ENCODE measurements around the gene TTC27.
"Not testable (repeated sequence)": the region's sequence is repeated elsewhere in the genome, so short reads cannot be mapped to it uniquely, and the experiment has no call there.

The TTC27 gene

GRCh38 chr2:32720771-32721170 lies 92.9 kb downstream of the TTC27 start:
- no peak for DNase-seq

GRCh38 chr2:32721376-32721775 lies 93.5 kb downstream of the TTC27 start:
- DNase-seq: no peak

- no peak for DNase-seq
Measured at GRCh38 chr2:32723467-32724079, 95.7 kb downstream of the TTC27 start.

GRCh38 chr2:32726678-32727077 lies 98.8 kb downstream of the TTC27 start:
- DNase-seq: not testable (repeated sequence)

GRCh38 chr2:32727157-32727556 lies 99.3 kb downstream of the TTC27 start:
- no peak for DNase-seq

GRCh38 chr2:32730958-32731357 lies 103.1 kb downstream of the TTC27 start:
- not testable (repeated sequence) for DNase-seq

- DNase-seq: no peak
Measured at GRCh38 chr2:32732120-32732519, 104.3 kb downstream of the TTC27 start.

- DNase-seq: no peak
Measured at GRCh38 chr2:32732912-32733472, 105.1 kb downstream of the TTC27 start.

- DNase-seq: no peak
Measured at GRCh38 chr2:32735348-32735747, 107.5 kb downstream of the TTC27 start.

- no peak for DNase-seq
Measured at GRCh38 chr2:32738939-32739338, 111.1 kb downstream of the TTC27 start.

- no peak for DNase-seq
Measured at GRCh38 chr2:32739664-32740063, 111.8 kb downstream of the TTC27 start.

GRCh38 chr2:32741575-32741974 lies 113.7 kb downstream of the TTC27 start:
- no peak for DNase-seq

GRCh38 chr2:32742376-32742775 lies 114.5 kb downstream of the TTC27 start:
- DNase-seq: no peak

GRCh38 chr2:32743480-32744236 lies 115.8 kb downstream of the TTC27 start:
- DNase-seq: no peak

- DNase-seq: no peak
Measured at GRCh38 chr2:32745191-32745590, 117.3 kb downstream of the TTC27 start.

- no peak for DNase-seq
Measured at GRCh38 chr2:32745675-32746074, 117.8 kb downstream of the TTC27 start.

- DNase-seq: no peak
Measured at GRCh38 chr2:32746669-32747068, 118.8 kb downstream of the TTC27 start.

- no peak for DNase-seq
Measured at GRCh38 chr2:32748158-32748557, 120.3 kb downstream of the TTC27 start.

GRCh38 chr2:32750880-32751279 lies 123.0 kb downstream of the TTC27 start:
- no peak for DNase-seq

GRCh38 chr2:32752205-32752604 lies 124.4 kb downstream of the TTC27 start:
- DNase-seq: no peak

GRCh38 chr2:32752952-32753351 lies 125.1 kb downstream of the TTC27 start:
- no peak for DNase-seq

GRCh38 chr2:32754676-32755075 lies 126.8 kb downstream of the TTC27 start:
- not testable (repeated sequence) for DNase-seq

- DNase-seq: no peak
Measured at GRCh38 chr2:32755666-32756065, 127.8 kb downstream of the TTC27 start.

- no peak for DNase-seq
Measured at GRCh38 chr2:32756074-32756727, 128.4 kb downstream of the TTC27 start.

Data from NCI-H526 treated with DMSO at 0.1 percent for 48 hours (cell line).